HFF-Myc (cell line): ENCODE data around the gene BICDL1.
A peak's percentile ranks its signal among the peaks of the same experiment; 100 is the strongest.

Source experiments
- DNase-seq: peaks from one replicate; pipeline ENCODE4 v3.0.0-alpha.2; 2011; ENCODE audit warnings: low read depth; ENCODE audit errors: extremely low read depth
- H3K4me3 ChIP-seq: replicated peaks from 2 replicates; pipeline ENCODE4 v1.5.1; 2011; ENCODE audit warnings: low read depth, mild to moderate bottlenecking, control low read depth, low read length
- CTCF ChIP-seq: IDR thresholded peaks from 2 replicates; pipeline ENCODE4 v1.5.1; 2012; ENCODE audit warnings: mild to moderate bottlenecking, low read depth, low read length, control low read depth; ENCODE audit errors: missing control alignments

Gene BICDL1

GRCh38 chr12:120115692-120116440 lies 126.8 kb downstream of the BICDL1 start:
- peak overlapping the region; percentile 89 for H3K4me3 ChIP-seq
- no peak for TF ChIP-seq CTCF
- no peak for DNase-seq

- no peak for DNase-seq
- peak within 1 kb of the TSS; percentile 89 for H3K4me3 ChIP-seq
- no peak for TF ChIP-seq CTCF
These were observed 127.4 kb downstream of the BICDL1 start, which contains the start of gene RAB35 for GRCh38 chr12:120116441-120116791. Gene RAB35 (minus strand): TSS chr12:120116753. CDS start chr12:120116650, 103 bp downstream.

GRCh38 chr12:120116792-120117651 lies 128.0 kb downstream of the BICDL1 start:
- TF ChIP-seq CTCF: no peak
- DNase-seq: peak; percentile 59
- peak overlapping the region; percentile 89 for H3K4me3 ChIP-seq

- TF ChIP-seq CTCF: no peak
- H3K4me3 ChIP-seq: peak overlapping the region; percentile 89
- no peak for DNase-seq
These were observed 128.9 kb downstream of the BICDL1 start for GRCh38 chr12:120117961-120118320.

DNA sequence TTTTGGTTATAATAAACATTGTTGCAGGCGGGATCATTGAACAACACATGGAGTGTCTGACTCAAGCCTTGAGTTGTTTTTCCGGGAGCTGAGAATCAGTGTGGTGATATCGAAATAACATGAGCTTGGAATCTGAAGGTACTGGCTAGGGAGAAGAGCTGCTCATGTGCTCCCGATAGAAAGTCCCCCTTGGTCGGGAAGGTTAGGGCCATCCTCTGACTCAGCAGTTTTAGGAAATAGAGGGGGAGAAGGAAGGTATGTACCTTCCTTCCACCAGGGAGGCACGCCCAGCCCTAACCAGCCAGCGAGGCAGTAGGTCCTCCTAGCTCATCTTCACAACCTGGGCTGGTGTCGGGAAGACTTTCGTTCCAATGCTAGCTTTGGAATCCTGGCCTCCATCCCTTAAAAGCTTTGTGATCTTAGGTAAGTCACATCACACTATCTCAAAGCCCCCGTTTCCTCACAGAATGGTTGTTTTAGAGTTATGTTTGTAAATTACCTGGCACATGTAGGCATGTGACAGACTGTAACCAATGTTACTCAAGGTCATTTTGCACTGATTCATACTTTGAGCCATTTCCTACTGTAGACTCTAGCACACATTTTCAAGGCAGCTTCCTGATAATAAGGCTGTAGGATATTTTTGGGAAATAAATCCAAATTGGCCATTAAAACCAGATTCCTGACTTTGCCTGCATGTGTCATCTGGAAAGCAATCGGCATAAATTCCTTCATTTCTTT lies 129.5 kb downstream of the BICDL1 start:
- TF ChIP-seq CTCF: no peak
- DNase-seq: no peak
- peak overlapping the region; percentile 89 for H3K4me3 ChIP-seq

DNA sequence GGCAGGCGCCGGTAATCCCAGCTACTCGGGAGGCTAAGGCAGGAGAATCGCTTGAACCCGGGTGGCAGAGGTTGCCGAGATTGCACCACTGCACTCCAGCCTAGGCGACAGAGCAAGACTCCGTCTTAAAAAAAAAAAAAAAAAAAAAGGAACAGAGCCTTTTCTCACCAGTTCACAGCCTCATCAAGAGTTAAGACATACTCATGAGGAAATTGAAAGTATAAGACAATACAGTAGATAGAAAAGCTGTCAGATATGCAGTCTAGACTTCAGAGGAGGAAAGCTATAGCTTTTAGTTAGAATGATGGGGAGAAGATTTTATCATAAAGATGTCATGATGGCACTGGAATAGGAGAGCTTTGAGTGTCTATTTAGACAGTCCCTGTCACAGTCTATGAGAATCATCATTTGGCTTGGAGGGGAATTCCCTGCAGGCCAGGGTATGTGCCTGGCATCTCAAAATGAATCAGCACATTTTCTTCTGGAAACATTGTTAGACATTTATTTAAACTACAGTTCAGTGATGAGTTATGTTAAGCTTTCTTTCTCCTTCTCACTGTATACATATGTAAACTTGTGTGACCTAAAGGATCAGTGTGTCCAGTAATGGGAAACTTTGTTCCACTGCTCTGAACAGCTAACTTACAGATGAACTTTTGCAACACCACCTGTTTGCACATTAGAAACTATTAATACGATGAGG lies 130.4 kb downstream of the BICDL1 start:
- DNase-seq: no peak
- no peak overlapping the region; the same call in 1 of the 2 replicates for H3K4me3 ChIP-seq
- no peak for TF ChIP-seq CTCF
